AG09309 (cell line): ENCODE results near the gene IPO5.

Experiments
- DNase-seq: peaks from one replicate; pipeline ENCODE4 v3.0.0-alpha.2; 2010; ENCODE audit warnings: low read depth
- H3K4me3 ChIP-seq: 2 replicates; pipeline ENCODE4 v1.5.1; 2011; ENCODE audit warnings: mild to moderate bottlenecking, low read depth, low read length, moderate library complexity; ENCODE audit not compliant: control insufficient read depth
- TF ChIP-seq, protein P1 (sequence below): IDR thresholded peaks from 2 replicates; pipeline ENCODE4 v1.5.1; 2011; ENCODE audit warnings: mild to moderate bottlenecking, low read depth, low read length, inconsistent platforms; ENCODE audit not compliant: insufficient read depth, control insufficient read depth; ENCODE audit errors: missing control alignments

The IPO5 gene

GRCh38 chr13:97971519-97971918, 18.0 kb downstream of the IPO5 start:
- TF ChIP-seq, protein P1, sequence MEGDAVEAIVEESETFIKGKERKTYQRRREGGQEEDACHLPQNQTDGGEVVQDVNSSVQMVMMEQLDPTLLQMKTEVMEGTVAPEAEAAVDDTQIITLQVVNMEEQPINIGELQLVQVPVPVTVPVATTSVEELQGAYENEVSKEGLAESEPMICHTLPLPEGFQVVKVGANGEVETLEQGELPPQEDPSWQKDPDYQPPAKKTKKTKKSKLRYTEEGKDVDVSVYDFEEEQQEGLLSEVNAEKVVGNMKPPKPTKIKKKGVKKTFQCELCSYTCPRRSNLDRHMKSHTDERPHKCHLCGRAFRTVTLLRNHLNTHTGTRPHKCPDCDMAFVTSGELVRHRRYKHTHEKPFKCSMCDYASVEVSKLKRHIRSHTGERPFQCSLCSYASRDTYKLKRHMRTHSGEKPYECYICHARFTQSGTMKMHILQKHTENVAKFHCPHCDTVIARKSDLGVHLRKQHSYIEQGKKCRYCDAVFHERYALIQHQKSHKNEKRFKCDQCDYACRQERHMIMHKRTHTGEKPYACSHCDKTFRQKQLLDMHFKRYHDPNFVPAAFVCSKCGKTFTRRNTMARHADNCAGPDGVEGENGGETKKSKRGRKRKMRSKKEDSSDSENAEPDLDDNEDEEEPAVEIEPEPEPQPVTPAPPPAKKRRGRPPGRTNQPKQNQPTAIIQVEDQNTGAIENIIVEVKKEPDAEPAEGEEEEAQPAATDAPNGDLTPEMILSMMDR = no peak
- no peak for DNase-seq
- H3K4me3 ChIP-seq = no peak overlapping the region

DNA sequence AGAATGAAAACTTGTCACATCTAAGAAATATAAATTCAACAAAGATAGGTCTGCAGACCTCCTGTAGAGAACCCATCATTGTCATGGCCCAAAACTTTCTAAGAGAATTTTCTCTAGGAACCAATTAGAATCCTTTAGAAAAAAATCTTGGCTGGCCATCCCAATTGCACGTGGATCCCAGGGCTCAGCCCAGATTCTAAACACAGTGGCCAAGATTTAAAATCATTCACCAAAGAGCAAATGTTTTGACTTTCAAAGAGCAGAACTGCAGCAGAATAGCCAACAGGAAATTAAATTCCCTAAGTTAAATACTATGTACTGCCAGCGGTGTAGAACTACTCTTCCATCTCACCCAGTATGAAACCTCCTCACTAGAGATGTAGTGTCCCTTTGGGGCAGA, 21.3 kb downstream of the IPO5 start:
- no peak overlapping the region for H3K4me3 ChIP-seq
- DNase-seq = no peak
- TF ChIP-seq, protein P1 = no peak

DNA sequence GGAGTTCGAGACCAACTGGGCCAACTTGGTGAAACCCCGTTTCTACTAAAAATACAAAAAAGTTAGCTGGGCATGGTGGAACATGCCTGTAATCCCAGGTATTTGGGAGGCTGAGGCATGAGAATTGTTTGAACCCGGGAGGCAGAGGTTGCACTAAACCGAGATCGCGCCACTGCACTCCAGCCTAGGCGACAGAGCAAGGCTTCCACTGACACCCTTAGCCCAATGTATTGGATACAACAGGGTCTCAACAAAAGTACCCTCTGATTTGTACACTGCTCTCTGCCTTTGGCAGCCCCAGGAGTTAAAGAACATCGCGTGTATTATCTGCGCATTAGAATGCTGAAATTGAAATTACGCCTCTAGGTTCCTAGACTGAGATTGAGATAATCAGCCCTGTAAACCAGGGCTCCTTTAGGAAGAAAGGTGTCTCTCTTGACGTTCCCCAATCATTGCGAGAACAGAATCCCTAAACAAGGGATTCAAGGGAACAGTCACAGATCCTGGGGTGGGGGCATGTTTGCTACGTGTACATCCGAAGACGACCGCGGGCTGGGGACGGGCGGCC, 21.9 kb downstream of the IPO5 start:
- peak overlapping the region; percentile 79 for H3K4me3 ChIP-seq
- no peak for DNase-seq
- TF ChIP-seq, protein P1 = no peak

DNA sequence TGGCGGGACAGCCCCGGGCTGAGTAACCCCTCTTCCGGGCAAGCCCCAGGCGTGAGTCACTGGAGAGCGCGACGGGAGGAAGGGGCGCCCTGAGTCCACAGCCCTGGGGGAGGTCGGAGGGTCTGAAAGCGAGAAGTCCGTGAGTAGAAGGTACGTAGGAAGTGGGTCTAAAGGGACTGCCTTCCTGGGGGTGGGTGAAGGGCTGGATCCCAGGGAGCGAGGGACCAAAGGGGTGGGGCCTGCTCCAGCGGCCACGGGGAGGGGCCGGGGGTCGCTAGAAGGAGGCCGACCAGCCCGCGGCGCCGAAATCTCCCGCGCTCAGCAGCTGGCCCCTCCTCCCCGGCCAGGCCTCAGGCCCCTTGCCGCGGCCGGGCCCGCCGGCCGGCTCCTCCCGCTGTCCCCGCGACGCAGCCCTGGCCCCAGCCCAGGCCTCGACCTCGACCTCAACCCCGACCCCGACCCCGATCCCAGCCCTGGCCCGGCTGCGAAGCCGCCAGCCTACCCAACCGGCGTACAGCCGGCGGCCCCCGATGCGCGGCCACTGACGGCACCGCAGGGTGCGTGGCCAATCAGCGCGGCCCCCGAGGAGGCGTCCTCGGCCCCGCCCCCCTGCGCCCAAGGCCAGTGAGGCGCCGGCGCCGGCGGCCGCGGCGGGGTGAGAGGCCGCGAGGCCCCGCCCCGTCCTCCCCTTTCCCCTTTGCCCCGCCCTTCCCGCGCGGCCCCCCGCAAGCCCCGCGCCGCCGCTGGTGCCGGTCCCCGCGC, 22.6 kb downstream of the IPO5 start:
- DNase-seq = peak; percentile 27
- H3K4me3 ChIP-seq = peak overlapping the region; percentile 96
- TF ChIP-seq, protein P1 = no peak

DNA sequence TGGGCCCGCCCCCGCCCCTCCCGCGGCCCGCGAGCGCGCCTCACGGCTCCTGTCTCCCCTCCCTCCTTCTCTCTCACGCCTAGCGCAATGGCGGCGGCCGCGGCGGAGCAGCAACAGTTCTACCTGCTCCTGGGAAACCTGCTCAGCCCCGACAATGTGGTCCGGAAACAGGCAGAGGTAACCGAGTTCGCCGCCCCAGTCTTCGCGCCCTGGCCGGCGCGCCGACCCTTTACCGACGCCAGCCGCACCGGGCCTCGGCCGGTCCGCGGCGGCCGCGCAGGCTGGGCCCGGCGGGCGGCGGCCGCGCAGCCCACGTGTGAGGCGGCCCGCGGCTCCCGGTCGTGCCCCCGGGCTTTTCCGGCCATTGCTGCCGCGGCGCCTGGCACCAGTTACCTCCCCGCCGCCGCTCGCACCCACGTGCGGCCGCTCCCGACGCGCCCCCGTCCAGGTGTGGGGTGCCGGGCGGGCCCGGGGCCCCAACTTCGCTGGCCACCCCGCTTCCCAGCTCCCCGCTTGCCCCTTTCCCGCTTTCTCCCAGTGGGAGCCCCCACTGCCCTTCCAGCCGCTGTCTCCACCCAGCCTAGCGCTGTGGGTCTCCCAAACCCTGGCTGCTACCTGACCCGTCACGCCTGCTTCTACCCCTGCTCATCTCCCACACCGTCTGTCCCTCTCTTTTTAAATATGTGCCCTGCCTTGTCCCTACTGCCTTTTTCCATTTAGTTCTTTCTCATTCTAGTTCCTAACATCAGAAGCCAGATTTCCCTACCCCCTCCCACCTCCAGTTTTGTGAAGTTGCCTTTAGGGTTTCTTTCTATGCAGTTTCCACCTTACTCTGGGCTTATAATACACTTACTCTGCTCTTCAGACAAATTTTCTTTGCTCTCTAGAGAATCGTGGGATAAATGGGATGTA, 23.4 kb downstream of the IPO5 start:
- TF ChIP-seq, protein P1 = no peak
- DNase-seq = no peak
- peak overlapping the region; percentile 96 for H3K4me3 ChIP-seq

DNA sequence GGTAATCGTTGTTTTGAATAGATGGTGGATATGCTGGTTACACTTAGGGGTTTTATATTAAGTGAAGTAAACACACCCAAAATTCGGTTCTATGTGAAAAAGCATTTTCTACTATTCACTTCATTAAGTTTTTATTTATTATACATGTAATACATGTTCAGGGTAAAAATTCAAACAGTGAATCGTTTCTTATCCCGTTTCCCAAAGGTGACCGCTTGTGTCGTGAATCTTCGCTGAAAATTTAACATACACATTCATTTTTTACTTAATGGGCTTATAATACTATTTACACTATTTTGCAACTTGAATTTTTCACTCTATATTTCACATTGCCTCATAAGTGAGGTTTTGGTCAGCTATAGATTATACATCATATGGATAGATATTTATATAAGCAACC, 24.5 kb downstream of the IPO5 start:
- TF ChIP-seq, protein P1 = no peak
- DNase-seq = no peak
- peak overlapping the region; percentile 96 for H3K4me3 ChIP-seq
